NB4 (cell line): ENCODE measurements around the gene PARD3.
A peak's percentile ranks its signal among the peaks of the same experiment; 100 is the strongest.

Experiments used
- DNase-seq: peaks from one replicate; pipeline ENCODE4 v3.0.0; 2010; ENCODE audit warnings: low read depth
- H3K4me3 ChIP-seq: one replicate; pipeline ENCODE4 v1.5.1; 2011; ENCODE audit warnings: mild to moderate bottlenecking, low read depth, low read length, moderate library complexity
- MYC ChIP-seq: IDR thresholded peaks from 2 replicates; pipeline ENCODE4 v1.6.1; 2011; ENCODE audit warnings: low read depth, low read length
- POLR2A ChIP-seq: IDR thresholded peaks from 2 replicates; pipeline ENCODE4 v1.6.1; 2011; ENCODE audit warnings: mild to moderate bottlenecking; ENCODE audit not compliant: insufficient read length; ENCODE audit errors: extremely low read depth
- TF ChIP-seq, protein P1 (sequence below): IDR thresholded peaks from one replicate; pipeline ENCODE4 v1.5.1; 2012; ENCODE audit warnings: low read depth, low read length
- TF ChIP-seq, protein P2 (sequence below): IDR thresholded peaks from 2 replicates; pipeline ENCODE4 v1.6.1; 2011; ENCODE audit warnings: low read depth, low read length

The PARD3 gene

GRCh38 chr10:34815185-34816084, at the start of gene PARD3:
Gene PARD3 (minus strand): TSS chr10:34815296. CDS start chr10:34814995, 301 bp downstream.
- peak within 1 kb of the TSS; percentile 59 for H3K4me3 ChIP-seq
- TF ChIP-seq, protein P1, sequence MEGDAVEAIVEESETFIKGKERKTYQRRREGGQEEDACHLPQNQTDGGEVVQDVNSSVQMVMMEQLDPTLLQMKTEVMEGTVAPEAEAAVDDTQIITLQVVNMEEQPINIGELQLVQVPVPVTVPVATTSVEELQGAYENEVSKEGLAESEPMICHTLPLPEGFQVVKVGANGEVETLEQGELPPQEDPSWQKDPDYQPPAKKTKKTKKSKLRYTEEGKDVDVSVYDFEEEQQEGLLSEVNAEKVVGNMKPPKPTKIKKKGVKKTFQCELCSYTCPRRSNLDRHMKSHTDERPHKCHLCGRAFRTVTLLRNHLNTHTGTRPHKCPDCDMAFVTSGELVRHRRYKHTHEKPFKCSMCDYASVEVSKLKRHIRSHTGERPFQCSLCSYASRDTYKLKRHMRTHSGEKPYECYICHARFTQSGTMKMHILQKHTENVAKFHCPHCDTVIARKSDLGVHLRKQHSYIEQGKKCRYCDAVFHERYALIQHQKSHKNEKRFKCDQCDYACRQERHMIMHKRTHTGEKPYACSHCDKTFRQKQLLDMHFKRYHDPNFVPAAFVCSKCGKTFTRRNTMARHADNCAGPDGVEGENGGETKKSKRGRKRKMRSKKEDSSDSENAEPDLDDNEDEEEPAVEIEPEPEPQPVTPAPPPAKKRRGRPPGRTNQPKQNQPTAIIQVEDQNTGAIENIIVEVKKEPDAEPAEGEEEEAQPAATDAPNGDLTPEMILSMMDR, result no peak
- TF ChIP-seq, protein P2, sequence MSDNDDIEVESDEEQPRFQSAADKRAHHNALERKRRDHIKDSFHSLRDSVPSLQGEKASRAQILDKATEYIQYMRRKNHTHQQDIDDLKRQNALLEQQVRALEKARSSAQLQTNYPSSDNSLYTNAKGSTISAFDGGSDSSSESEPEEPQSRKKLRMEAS, result peak; percentile 23; the same call in 1 of the 2 replicates
- TF ChIP-seq POLR2A, result no peak
- peak; percentile 72 for DNase-seq

GRCh38 chr10:34864149-34865067, 49.3 kb upstream of the PARD3 start:
- no peak overlapping the region for H3K4me3 ChIP-seq
- TF ChIP-seq, protein P2, result no peak
- TF ChIP-seq POLR2A (no peak), MYC (no peak)
- TF ChIP-seq, protein P1, result no peak
- DNase-seq, result no peak

DNA sequence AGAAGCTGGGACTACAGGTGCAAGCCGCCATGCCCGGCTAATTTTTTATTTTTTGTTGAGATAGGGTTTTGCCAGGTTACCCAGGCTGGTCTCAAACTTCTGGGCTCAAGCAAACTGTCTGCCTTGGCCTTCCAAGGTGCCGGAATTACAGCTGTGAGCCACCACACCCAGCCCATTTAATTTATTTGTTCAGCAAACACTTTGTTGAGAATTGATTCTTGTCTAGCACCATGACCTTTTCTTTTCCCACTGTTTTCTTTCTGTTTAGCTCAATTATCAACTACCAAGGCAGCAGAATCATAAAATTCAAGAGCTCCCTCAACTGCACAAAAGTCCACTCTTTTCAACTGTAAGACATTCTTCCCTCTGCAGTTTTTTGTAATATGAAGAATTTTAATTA, 47.8 kb upstream of the PARD3 start:
- TF ChIP-seq MYC (no peak), POLR2A (no peak)
- TF ChIP-seq, protein P2, result no peak
- TF ChIP-seq, protein P1, result no peak
- DNase-seq, result no peak

GRCh38 chr10:34861293-34862021, 46.4 kb upstream of the PARD3 start:
- no peak for TF ChIP-seq MYC
- no peak for TF ChIP-seq POLR2A
- TF ChIP-seq, protein P1, result no peak
- TF ChIP-seq, protein P2, result no peak
- peak; percentile 16 for DNase-seq
- H3K4me3 ChIP-seq, result no peak overlapping the region

More for the DNA sequence above, 47.8 kb upstream of the PARD3 start:
- no peak overlapping the region for H3K4me3 ChIP-seq

- no peak for TF ChIP-seq MYC
- TF ChIP-seq, protein P1, result no peak
- TF ChIP-seq POLR2A, result no peak
- TF ChIP-seq, protein P2, result no peak
- H3K4me3 ChIP-seq, result no peak overlapping the region
- DNase-seq, result no peak
These were observed 44.1 kb upstream of the PARD3 start for GRCh38 chr10:34859170-34859569.
